Hepatocyte (in vitro differentiated cells): Measurements from ENCODE around the gene MYZAP. TPM values are rescaled to one million over a fixed set of nuclear protein-coding genes. Genes with fewer than 3 reads are reported as not detected.

Source experiments
- DNase-seq: peaks from one replicate; pipeline ENCODE4 v3.0.0-alpha.2; 2016; ENCODE audit warnings: low spot score
- H2AFZ ChIP-seq: fragments of 200-600 bp; sonication (generic); 2 replicates; pipeline ENCODE4 v1.6.0; 2016; ENCODE audit warnings: antibody characterized with exemption, mild to moderate bottlenecking
- H3K27ac ChIP-seq: fragments of 200-600 bp; sonication (generic); 2 replicates; pipeline ENCODE4 v1.5.1; 2016; ENCODE audit warnings: mild to moderate bottlenecking
- H3K27me3 ChIP-seq: fragments of 200-600 bp; sonication (generic); 2 replicates; pipeline ENCODE4 v1.6.1; 2016
- H3K36me3 ChIP-seq: fragments of 200-600 bp; sonication (generic); replicated peaks from 2 replicates; pipeline ENCODE4 v1.5.1; 2016; ENCODE audit warnings: low read depth; ENCODE audit not compliant: insufficient read depth
- H3K4me1 ChIP-seq: fragments of 200-600 bp; sonication (generic); 2 replicates; pipeline ENCODE4 v1.5.1; 2016; ENCODE audit warnings: mild to moderate bottlenecking, moderate library complexity; ENCODE audit not compliant: insufficient read depth
- H3K4me2 ChIP-seq: fragments of 200-600 bp; sonication (generic); 2 replicates; pipeline ENCODE4 v1.6.0; 2016
- H3K4me3 ChIP-seq: fragments of 200-600 bp; sonication (generic); 2 replicates; pipeline ENCODE4 v1.5.1; 2016; ENCODE audit warnings: mild to moderate bottlenecking
- H3K79me2 ChIP-seq: fragments of 200-600 bp; sonication (generic); 2 replicates; pipeline ENCODE4 v1.6.0; 2017; ENCODE audit warnings: mild to moderate bottlenecking
- H3K9me2 ChIP-seq: fragments of 200-600 bp; sonication (generic); replicated peaks from 2 replicates; pipeline ENCODE4 v1.6.0; 2017; ENCODE audit warnings: mild to moderate bottlenecking; ENCODE audit not compliant: insufficient read depth
- H3K9me3 ChIP-seq: fragments of 200-600 bp; sonication (generic); 2 replicates; pipeline ENCODE4 v1.5.1; 2016; ENCODE audit warnings: low read depth, mild to moderate bottlenecking
- H4K20me1 ChIP-seq: fragments of 200-600 bp; sonication (generic); 2 replicates; pipeline ENCODE4 v1.6.0; 2016; ENCODE audit warnings: mild to moderate bottlenecking; ENCODE audit not compliant: insufficient read depth, poor library complexity, severe bottlenecking
- EZH2 ChIP-seq: fragments of 200-600 bp; sonication (generic); IDR thresholded peaks from 2 replicates; pipeline ENCODE4 v1.6.1; 2016; ENCODE audit warnings: antibody characterized with exemption, mild to moderate bottlenecking, borderline replicate concordance
- EZH2phosphoT487 ChIP-seq: fragments of 200-600 bp; sonication (generic); IDR thresholded peaks from one replicate; pipeline ENCODE4 v1.6.1; 2018; ENCODE audit warnings: antibody characterized with exemption, mild to moderate bottlenecking, low read depth, moderate library complexity; ENCODE audit not compliant: unreplicated experiment, severe bottlenecking
- WGBS: methylation state at CpG from one replicate; pipeline ENCODE4 v1.1.6; 2016; ENCODE audit warnings: low lambda C conversion rate; ENCODE audit errors: missing lambda C conversion rate; 5-methylcytosine and 5-hydroxymethylcytosine counted together
- polyA plus RNA-seq: library from polyadenylated mRNA; unstranded; fragments of >200 nt; fragmentation: Nextera tagmentation; extraction: Ambion mirVana; gene quantifications from 2 replicates; pipeline ENCODE4 v1.2.1, GENCODE V29; 2016
- total RNA-seq: library from RNA; depleted of rRNA; stranded (reverse); fragments of >200 nt; gene quantifications from 2 replicates; pipeline ENCODE4 v1.2.3, GENCODE V29; 2014
- TF ChIP-seq, protein P1 (sequence below): fragments of 200-600 bp; sonication (generic); IDR thresholded peaks from 2 replicates; pipeline ENCODE4 v1.5.1; 2016; ENCODE audit warnings: antibody characterized with exemption, mild to moderate bottlenecking; ENCODE audit not compliant: poor library complexity

MYZAP gene
- total and polyA plus RNA-seq, 2 experiments from 2014 or later: 12.0 to 15.5 TPM

DNA sequence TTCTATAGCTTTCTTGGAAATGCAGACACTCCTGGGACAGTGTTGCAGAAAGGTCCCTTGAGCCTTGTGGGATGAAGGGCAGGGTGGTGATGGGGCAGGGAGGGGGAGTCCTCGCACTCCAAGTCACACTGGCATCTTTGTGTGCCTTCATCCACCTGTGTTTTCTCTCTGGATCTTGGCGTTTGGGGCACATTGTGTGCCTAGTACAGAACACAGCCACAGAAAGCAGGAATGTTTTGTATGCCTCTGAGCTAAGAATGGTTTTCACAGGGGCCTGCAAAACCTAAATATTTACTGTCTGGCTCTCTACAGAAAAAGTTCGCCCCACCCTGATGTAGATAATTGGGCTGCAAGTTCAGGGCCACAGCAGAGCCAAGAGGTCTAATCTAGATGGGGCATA is 5.7 kb downstream of the MYZAP start:
- TF ChIP-seq EZH2 (no peak), EZH2phosphoT487 (no peak)
- TF ChIP-seq, protein P1, sequence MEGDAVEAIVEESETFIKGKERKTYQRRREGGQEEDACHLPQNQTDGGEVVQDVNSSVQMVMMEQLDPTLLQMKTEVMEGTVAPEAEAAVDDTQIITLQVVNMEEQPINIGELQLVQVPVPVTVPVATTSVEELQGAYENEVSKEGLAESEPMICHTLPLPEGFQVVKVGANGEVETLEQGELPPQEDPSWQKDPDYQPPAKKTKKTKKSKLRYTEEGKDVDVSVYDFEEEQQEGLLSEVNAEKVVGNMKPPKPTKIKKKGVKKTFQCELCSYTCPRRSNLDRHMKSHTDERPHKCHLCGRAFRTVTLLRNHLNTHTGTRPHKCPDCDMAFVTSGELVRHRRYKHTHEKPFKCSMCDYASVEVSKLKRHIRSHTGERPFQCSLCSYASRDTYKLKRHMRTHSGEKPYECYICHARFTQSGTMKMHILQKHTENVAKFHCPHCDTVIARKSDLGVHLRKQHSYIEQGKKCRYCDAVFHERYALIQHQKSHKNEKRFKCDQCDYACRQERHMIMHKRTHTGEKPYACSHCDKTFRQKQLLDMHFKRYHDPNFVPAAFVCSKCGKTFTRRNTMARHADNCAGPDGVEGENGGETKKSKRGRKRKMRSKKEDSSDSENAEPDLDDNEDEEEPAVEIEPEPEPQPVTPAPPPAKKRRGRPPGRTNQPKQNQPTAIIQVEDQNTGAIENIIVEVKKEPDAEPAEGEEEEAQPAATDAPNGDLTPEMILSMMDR: no peak
- DNase-seq: no peak
- H3K4me1 ChIP-seq: peaks cover 24% of the 10 kb centered on the region
- no peak overlapping the region for H3K4me3 ChIP-seq
- no peaks in the 10 kb centered on the region for H4K20me1 ChIP-seq
- H3K27me3 ChIP-seq: no peaks in the 10 kb centered on the region
- no peak overlapping the region for H2AFZ ChIP-seq
- peak overlapping the region; percentile 18 for H3K4me2 ChIP-seq
- H3K36me3 ChIP-seq: no peaks in the 10 kb centered on the region
- no peaks in the 10 kb centered on the region for H3K9me3 ChIP-seq
- 64% methylated on average over 3 of the region's 3 CpGs for WGBS
- no peaks in the 10 kb centered on the region for H3K9me2 ChIP-seq
- H3K79me2 ChIP-seq: peaks cover 66% of the 10 kb centered on the region
- peak overlapping the region; percentile 89 for H3K27ac ChIP-seq

DNA sequence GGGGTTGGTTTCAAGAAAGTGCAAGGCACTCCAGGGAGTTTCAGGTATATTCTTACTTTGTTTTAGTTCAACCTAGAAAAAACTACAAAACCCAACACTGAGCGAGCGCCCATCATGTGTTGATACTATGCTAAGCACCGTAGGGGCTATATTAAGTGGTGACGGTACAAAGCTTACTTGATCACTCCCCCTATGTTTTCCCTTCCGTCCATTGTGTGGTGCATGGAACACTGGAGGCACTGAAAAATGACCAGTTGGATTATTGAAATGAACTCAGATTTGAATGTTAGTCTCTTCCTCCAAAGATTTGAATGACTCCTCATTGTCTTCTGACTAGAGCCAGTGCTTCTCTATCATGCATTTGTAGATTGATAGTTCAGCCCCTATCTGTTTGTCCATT is 6.6 kb downstream of the MYZAP start:
- 97% methylated on average over 5 of the region's 5 CpGs for WGBS
- H3K4me3 ChIP-seq: no peak overlapping the region
- H3K27ac ChIP-seq: peak overlapping the region; percentile 89
- no peaks in the 10 kb centered on the region for H3K27me3 ChIP-seq
- TF ChIP-seq EZH2phosphoT487: no peak
- TF ChIP-seq EZH2: no peak
- TF ChIP-seq, protein P1: no peak
- H3K9me2 ChIP-seq: no peaks in the 10 kb centered on the region
- DNase-seq: no peak
- H3K36me3 ChIP-seq: no peaks in the 10 kb centered on the region
- H3K79me2 ChIP-seq: peaks cover 67% of the 10 kb centered on the region
- H4K20me1 ChIP-seq: no peaks in the 10 kb centered on the region
- no peak overlapping the region for H2AFZ ChIP-seq
- peak overlapping the region; percentile 60 for H3K4me2 ChIP-seq
- H3K9me3 ChIP-seq: no peaks in the 10 kb centered on the region
- H3K4me1 ChIP-seq: peaks cover 24% of the 10 kb centered on the region

DNA sequence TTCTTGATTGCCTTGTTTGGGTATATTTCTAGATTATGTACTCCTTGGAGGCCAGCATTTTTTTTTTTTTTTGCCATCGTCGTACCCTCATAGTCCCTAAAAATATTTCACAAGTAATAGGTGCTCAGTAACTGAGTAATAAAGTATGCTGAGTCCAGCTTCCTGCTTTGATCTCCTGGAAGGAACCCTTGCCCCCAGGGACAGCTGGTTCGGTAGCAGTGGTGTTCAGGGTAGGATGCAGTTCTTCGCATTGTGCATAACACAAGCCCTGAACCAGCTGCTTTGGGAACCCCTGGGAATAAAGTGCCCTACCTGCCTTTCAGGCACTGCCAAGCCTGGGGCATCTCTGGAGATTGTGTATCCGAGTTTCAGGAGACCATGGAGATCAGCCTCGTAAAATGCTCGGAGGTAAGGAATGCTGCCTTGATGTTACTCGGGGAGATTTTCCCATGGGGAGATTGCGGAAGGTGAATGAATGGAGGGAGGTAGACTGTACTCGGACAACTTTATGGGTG is 7.6 kb downstream of the MYZAP start:
- Histone ChIP-seq H3K27me3 (no peaks in the 10 kb centered on the region), H3K36me3 (no peaks in the 10 kb centered on the region), H3K4me2 (peak overlapping the region; percentile 60), H4K20me1 (no peaks in the 10 kb centered on the region), H3K79me2 (peaks cover 65% of the 10 kb centered on the region), H3K4me3 (no peak overlapping the region), H3K9me2 (no peaks in the 10 kb centered on the region), H2AFZ (no peak overlapping the region), H3K4me1 (peaks cover 24% of the 10 kb centered on the region), H3K27ac (peak overlapping the region; percentile 89), H3K9me3 (no peaks in the 10 kb centered on the region)
- no peak for DNase-seq
- 71% methylated on average over 10 of the region's 10 CpGs for WGBS
- TF ChIP-seq, protein P1: no peak
- TF ChIP-seq EZH2phosphoT487 (no peak), EZH2 (no peak)
